K562 (cell line): Measurements from ENCODE around the gene PLD1. TPM values are rescaled to one million over a fixed set of nuclear protein-coding genes. Genes with fewer than 3 reads are reported as not detected.

Experiments used
- ATAC-seq: fragments of 200-7000 bp; cut with Tn5 transposase; 3 replicates; pipeline ENCODE4 v1.9.1; 2020; ENCODE audit warnings: moderate library complexity
- BruUV-seq: library from RNA; stranded (reverse); fragments of 400-500 nt; replicated peaks from 2 replicates; lab custom pipeline; 2021; lab: Mats Ljungman, UMichigan
- CTCF ChIA-PET: fragments of 300-600 bp; formaldehyde crosslinking; extraction: SDS; loops from one replicate; lab custom pipeline; 2021; ENCODE audit warnings: low intra/inter-chr PET ratio; lab: Yijun Ruan, JAX
- POLR2A ChIA-PET: fragments of 300-600, 350-650 bp; sonication (Branson Sonifier 250); formaldehyde crosslinking; extraction: SDS; loops from one replicate; lab custom pipeline; 2021; ENCODE audit warnings: antibody characterized with exemption, inconsistent platforms; lab: Yijun Ruan, JAX
- DNase-seq, 4 experiments: peaks; one replicate each; pipeline versions ENCODE4 v3.0.0 to v3.0.0-alpha.2; 2011 to 2018; ENCODE audit warnings: low spot score in 3 of 4, mixed read lengths in 3 of 4; ENCODE audit errors: extremely low read depth in 1 of 4
- FAIRE-seq: peaks from 2 replicates; lab custom pipeline; 2011; peaks lifted over from hg19 to GRCh38; lab: Jason Lieb, UNC
- H2AFZ ChIP-seq: 2 replicates; pipeline ENCODE4 v1.6.0; 2011; ENCODE audit warnings: low read depth, low read length, control low read depth, inconsistent platforms
- H3K27ac ChIP-seq: fragments of 200-600 bp; 3 replicates; pipeline ENCODE4 v1.8.0; 2011; ENCODE audit warnings: low read depth, mild to moderate bottlenecking, control low read depth, inconsistent platforms, low read length, moderate library complexity, mixed read lengths; ENCODE audit errors: extremely low read depth
- H3K27me3 ChIP-seq, 2 experiments: fragments of 300-600 bp in 1 of 2; 2 replicates in 1 of 2; 3 replicates in 1 of 2; pipeline versions ENCODE4 v1.6.0 to v1.8.0; 2011; ENCODE audit warnings: inconsistent platforms in 2 of 2, low read length in 2 of 2, mild to moderate bottlenecking in 1 of 2, mixed read lengths in 1 of 2, moderate library complexity in 1 of 2; ENCODE audit not compliant: control insufficient read depth in 2 of 2, insufficient read depth in 2 of 2
- H3K36me3 ChIP-seq: fragments of 300-600 bp; 3 replicates; pipeline ENCODE4 v1.8.0; 2011; ENCODE audit warnings: mild to moderate bottlenecking, low read length, inconsistent platforms; ENCODE audit not compliant: control insufficient read depth, insufficient read depth
- H3K4me1 ChIP-seq, 2 experiments: fragments of 200-600 bp in 1 of 2; replicated peaks in 1 of 2; 2 replicates in 1 of 2; 3 replicates in 1 of 2; pipeline versions ENCODE4 v1.5.1 to v1.8.0; 2011; ENCODE audit warnings: inconsistent platforms in 2 of 2, low read length in 2 of 2, mild to moderate bottlenecking in 1 of 2, mixed read lengths in 1 of 2, moderate library complexity in 1 of 2; ENCODE audit not compliant: control insufficient read depth in 2 of 2, insufficient read depth in 2 of 2
- H3K4me2 ChIP-seq: 2 replicates; pipeline ENCODE4 v1.6.1; 2011; ENCODE audit warnings: low read length, control low read depth, inconsistent platforms, mixed read lengths; ENCODE audit not compliant: insufficient read depth
- H3K4me3 ChIP-seq: fragments of 200-600 bp; sonication (generic), shearing (Covaris generic); 2 replicates; pipeline ENCODE4 v1.5.1; 2016; ENCODE audit warnings: control low read depth, inconsistent platforms
- H3K79me2 ChIP-seq: fragments of 200-600 bp; 3 replicates; pipeline ENCODE4 v1.8.0; 2011; ENCODE audit warnings: low read length, inconsistent platforms; ENCODE audit not compliant: control insufficient read depth, insufficient read depth
- H3K9ac ChIP-seq, 2 experiments: 2 replicates each; pipeline versions ENCODE4 v1.6.0 to v1.6.1; 2011; ENCODE audit warnings: low read depth in 2 of 2, low read length in 2 of 2, control low read depth in 1 of 2, inconsistent platforms in 1 of 2, mild to moderate bottlenecking in 1 of 2, mixed read lengths in 1 of 2; ENCODE audit not compliant: insufficient read depth in 1 of 2
- H3K9me1 ChIP-seq: one replicate; pipeline ENCODE4 v1.6.0; 2011; ENCODE audit warnings: inconsistent platforms, mild to moderate bottlenecking, low read length, moderate library complexity; ENCODE audit not compliant: control insufficient read depth, insufficient read depth
- H3K9me3 ChIP-seq: replicated peaks from 2 replicates; pipeline ENCODE4 v1.5.1; 2011; ENCODE audit warnings: low read depth, low read length, inconsistent platforms; ENCODE audit not compliant: control insufficient read depth, insufficient read depth
- H4K20me1 ChIP-seq: replicated peaks from 2 replicates; pipeline ENCODE4 v1.6.1; 2011; ENCODE audit warnings: low read length, inconsistent platforms, mixed read lengths; ENCODE audit not compliant: control insufficient read depth, insufficient read depth
- CREM ChIP-seq: IDR thresholded peaks from 2 replicates; pipeline ENCODE4 v1.6.1; 2014; ENCODE audit warnings: antibody characterized with exemption, low read depth
- GTF2F1 ChIP-seq: IDR thresholded peaks from 2 replicates; pipeline ENCODE4 v1.6.1; 2011; ENCODE audit warnings: low read depth, low read length, improper control_type of control experiment
- IRF2 ChIP-seq: sonication (generic); formaldehyde crosslinking; IDR thresholded peaks from 2 replicates; pipeline ENCODE4 v1.8.1; 2022; ENCODE audit warnings: mild to moderate bottlenecking, missing genetic modification reagents
- MCM2 ChIP-seq: fragments of 450-650 bp; IDR thresholded peaks from 2 replicates; pipeline ENCODE4 v1.6.1; 2017; ENCODE audit warnings: low read depth, mild to moderate bottlenecking
- NFE2L1 ChIP-seq: fragments of 450-650 bp; IDR thresholded peaks from 2 replicates; pipeline ENCODE4 v1.6.1; 2016; ENCODE audit warnings: missing genetic modification characterization, low read depth, mild to moderate bottlenecking, missing compliant biosample characterization, moderate library complexity, borderline replicate concordance
- POLR2AphosphoS2 ChIP-seq: IDR thresholded peaks from 2 replicates; pipeline ENCODE4 v1.6.1; 2012; ENCODE audit warnings: low read length, improper control_type of control experiment
- PTTG1 ChIP-seq: fragments of 450-650 bp; IDR thresholded peaks from 2 replicates; pipeline ENCODE4 v1.6.1; 2016; ENCODE audit warnings: low read depth, mild to moderate bottlenecking, missing genetic modification characterization, missing compliant biosample characterization
- RCOR1 ChIP-seq, 2 experiments: IDR thresholded peaks; 2 replicates each; pipeline ENCODE4 v1.6.1; 2012; ENCODE audit warnings: low read depth in 2 of 2, low read length in 2 of 2, borderline replicate concordance in 1 of 2, improper control_type of control experiment in 1 of 2
- RUNX1 ChIP-seq: sonication (generic); IDR thresholded peaks from 2 replicates; pipeline ENCODE4 v1.6.1; 2016; ENCODE audit warnings: antibody characterized with exemption, low read depth
- SRSF1 ChIP-seq: fragments of 200-400 bp; formaldehyde crosslinking; IDR thresholded peaks from 2 replicates; pipeline ENCODE4 v1.6.1; 2017; ENCODE audit warnings: mild to moderate bottlenecking, low read depth, low read length, moderate library complexity
- TAL1 ChIP-seq: fragments of 450-650 bp; IDR thresholded peaks from 2 replicates; pipeline ENCODE4 v1.6.1; 2016; ENCODE audit warnings: mild to moderate bottlenecking
- TSHZ1 ChIP-seq: fragments of 250-450 bp; sonication (Bioruptor Pico); IDR thresholded peaks from 2 replicates; pipeline ENCODE4 v1.4.0; 2020; ENCODE audit warnings: mild to moderate bottlenecking, moderate library complexity
- ZC3H4 ChIP-seq: sonication (generic); formaldehyde crosslinking; IDR thresholded peaks from 2 replicates; pipeline ENCODE4 v1.9.0; 2021; ENCODE audit warnings: missing genetic modification reagents, borderline replicate concordance
- ZKSCAN1 ChIP-seq: fragments of 150-350 bp; IDR thresholded peaks from 2 replicates; pipeline ENCODE4 v1.6.1; 2016; ENCODE audit warnings: low read depth, low read length
- ZNF175 ChIP-seq: fragments of 200-800 bp; sonication (Bioruptor generic); IDR thresholded peaks from 2 replicates; pipeline ENCODE4 v1.6.1; 2016; ENCODE audit warnings: low read depth, mild to moderate bottlenecking, missing genetic modification characterization, missing compliant biosample characterization
- WGBS: fragments of 100-300 bp; shearing (Covaris generic); methylation state at CpG from one replicate; pipeline ENCODE4 v1.1.6; 2016; ENCODE audit warnings: low coverage, mixed read lengths; ENCODE audit not compliant: insufficient coverage; ENCODE audit errors: missing lambda C conversion rate; 5-methylcytosine and 5-hydroxymethylcytosine counted together
- in situ Hi-C: fragments of 300-500 bp; cut with MboI; formaldehyde crosslinking; loops from 4 replicates; pipeline ENCODE4 v1.15.0; 2018; ENCODE audit warnings: inconsistent platforms, mixed read lengths
- intact Hi-C: fragments of 100-400 bp; cut with micrococcal nuclease; formaldehyde crosslinking; loops from 2 replicates; pipeline ENCODE4 v1.14.2; 2022
- polyA plus RNA-seq, 8 experiments: library from polyadenylated mRNA; depleted of rRNA in 4 of 8; stranded (reverse) in 5 of 8; unstranded in 3 of 8; fragments of >200 nt; fragmentation: Nextera tagmentation in 2 of 8; fragmentation: Illumina TruSeq in 1 of 8; extraction: Ambion mirVana in 2 of 8; extraction: Trizol in 1 of 8; gene quantifications; 2 replicates each; pipeline versions ENCODE4 v1.2.1 to v1.2.3, GENCODE V29; 2011 to 2014; ENCODE audit warnings: inconsistent platforms in 1 of 8, missing spikeins in 1 of 8
- total RNA-seq, 7 experiments: library from RNA; depleted of rRNA in 6 of 7; stranded (reverse); fragments of >200 nt in 6 of 7; fragmentation: Illumina TruSeq in 2 of 7; extraction: Trizol in 2 of 7; gene quantifications; 2 replicates each; pipeline versions ENCODE4 v1.2.1 to v1.2.3, GENCODE V29; 2011 to 2021; ENCODE audit warnings: low replicate concordance in 1 of 7

The PLD1 gene
- total and polyA plus RNA-seq, 9 of the 15 experiments (the other 6 are each of a cell fraction or from before 2014, with no cell fraction given): 8.4 to 26.1 (median 18.6) TPM

GRCh38 chr3:171649267-171649666, 161.0 kb downstream of the PLD1 start:
- Histone ChIP-seq H3K27ac (no peak overlapping the region), H2AFZ (no peak overlapping the region), H3K4me2 (no peak overlapping the region), H3K9me3 (no peaks in the 10 kb centered on the region; the same call in 1 of the 2 replicates), H3K27me3 (no peaks in the 10 kb centered on the region), H3K36me3 (no peaks in the 10 kb centered on the region), H4K20me1 (no peaks in the 10 kb centered on the region), H3K4me1 (peaks cover 0 to 4% of the 10 kb centered on the region in 2 experiments; a peak in 1 of 5 replicates), H3K79me2 (no peaks in the 10 kb centered on the region), H3K4me3 (no peak overlapping the region), H3K9me1 (no peaks in the 10 kb centered on the region), H3K9ac (no peak overlapping the region)
- WGBS: 65% methylated on average over 4 of the region's 4 CpGs
- TF ChIP-seq NFE2L1 (tag): no peak
- no peak for TF ChIP-seq GTF2F1
- no peak for TF ChIP-seq ZNF175 (CRISPR knock-in tag)
- no peak for TF ChIP-seq RCOR1 (IDR thresholded peaks at IDR 0.05; ENCODE audit: borderline replicate concordance in 1 of 2, low read depth in 2 of 2, low read length in 2 of 2)
- no peak for TF ChIP-seq IRF2 (CRISPR knock-in tag)
- no peak for TF ChIP-seq TSHZ1 (CRISPR knock-in tag)
- TF ChIP-seq CREM: no peak
- no peak for TF ChIP-seq ZC3H4 (CRISPR knock-in tag)
- TF ChIP-seq POLR2AphosphoS2: no peak
- TF ChIP-seq MCM2: no peak
- no peak for TF ChIP-seq SRSF1
- no peak for TF ChIP-seq RUNX1
- no peak for TF ChIP-seq TAL1
- TF ChIP-seq PTTG1 (tag): no peak
- no peak for TF ChIP-seq ZKSCAN1
- intact Hi-C loops (no loop called here), in situ Hi-C loops (no loop called here)
- ATAC-seq (no peak), FAIRE-seq (no peak), DNase-seq (no peak)
- POLR2A ChIA-PET: interaction anchor here (0.6 kb wide), 1 partner anchor 761 kb away, joined by 3 read pairs; no protein-coding TSS in a partner anchor
- no TSS peak for BruUV-seq
- CTCF ChIA-PET: no interaction called here
